GM18511 (cell line): Measurements from ENCODE around the gene YIF1B.
A peak's percentile ranks its signal among the peaks of the same experiment; 100 is the strongest.

ENCODE experiments used
- ATAC-seq: cut with Tn5 transposase; IDR thresholded peaks from one replicate; pipeline ENCODE4 v1.9.1; 2021; ENCODE audit warnings: mild to moderate bottlenecking, moderate library complexity; ENCODE audit not compliant: unreplicated experiment

The YIF1B gene

GRCh38 chr19:38335949-38336637 is 20.3 kb upstream of the YIF1B start:
- ATAC-seq = peak; percentile 74

- no peak for ATAC-seq
Observed at GRCh38 chr19:38333245-38333644, 17.5 kb upstream of the YIF1B start.

GRCh38 chr19:38331728-38332127 is 16.0 kb upstream of the YIF1B start:
- ATAC-seq = no peak

GRCh38 chr19:38329651-38330050 is 13.9 kb upstream of the YIF1B start:
- no peak for ATAC-seq

- no peak for ATAC-seq
Observed at GRCh38 chr19:38326591-38326990, 10.8 kb upstream of the YIF1B start.

GRCh38 chr19:38324431-38324830 is 8.7 kb upstream of the YIF1B start:
- no peak for ATAC-seq

GRCh38 chr19:38323291-38323690 is 7.5 kb upstream of the YIF1B start:
- no peak for ATAC-seq

- no peak for ATAC-seq
Observed at GRCh38 chr19:38321646-38322196, 6.0 kb upstream of the YIF1B start.

- no peak for ATAC-seq
Observed at GRCh38 chr19:38320969-38321339, 5.2 kb upstream of the YIF1B start.

- no peak for ATAC-seq
Observed at GRCh38 chr19:38319421-38320258, 3.9 kb upstream of the YIF1B start, which contains the start of gene KCNK6. KCNK6 (plus strand) TSS chr19:38319845; CDS start chr19:38319951, 106 bp downstream.

GRCh38 chr19:38318660-38319059 is 2.9 kb upstream of the YIF1B start:
- ATAC-seq = no peak

- ATAC-seq = no peak
Observed at GRCh38 chr19:38317104-38317612, 1.4 kb upstream of the YIF1B start.

- no peak for ATAC-seq
Observed at GRCh38 chr19:38316477-38317067, 825 bp upstream of the YIF1B start.

- no peak for ATAC-seq
Observed at GRCh38 chr19:38310986-38311385, 4.8 kb downstream of the YIF1B start.

- ATAC-seq = no peak
Observed at GRCh38 chr19:38310279-38310670, 5.5 kb downstream of the YIF1B start.

GRCh38 chr19:38309615-38310278 is 6.0 kb downstream of the YIF1B start:
- no peak for ATAC-seq

- ATAC-seq = no peak
Observed at GRCh38 chr19:38308926-38309614, 6.7 kb downstream of the YIF1B start.

- ATAC-seq = no peak
Observed at GRCh38 chr19:38308006-38308766, 7.6 kb downstream of the YIF1B start.

- ATAC-seq = no peak
Observed at GRCh38 chr19:38307597-38307996, 8.2 kb downstream of the YIF1B start.
